GM11168 (cell line): ENCODE measurements around the gene CLDN24.
"Not testable (repeated sequence)": the region's sequence is repeated elsewhere in the genome, so short reads cannot be mapped to it uniquely, and the experiment has no call there.

Source experiments
- in situ Hi-C: fragments of 300-500 bp; cut with MboI; formaldehyde crosslinking; loops from one replicate; pipeline ENCODE4 v1.12.0; 2022; ENCODE audit warnings: low sequenced_read_pairs; ENCODE audit not compliant: unreplicated experiment

Gene CLDN24

DNA sequence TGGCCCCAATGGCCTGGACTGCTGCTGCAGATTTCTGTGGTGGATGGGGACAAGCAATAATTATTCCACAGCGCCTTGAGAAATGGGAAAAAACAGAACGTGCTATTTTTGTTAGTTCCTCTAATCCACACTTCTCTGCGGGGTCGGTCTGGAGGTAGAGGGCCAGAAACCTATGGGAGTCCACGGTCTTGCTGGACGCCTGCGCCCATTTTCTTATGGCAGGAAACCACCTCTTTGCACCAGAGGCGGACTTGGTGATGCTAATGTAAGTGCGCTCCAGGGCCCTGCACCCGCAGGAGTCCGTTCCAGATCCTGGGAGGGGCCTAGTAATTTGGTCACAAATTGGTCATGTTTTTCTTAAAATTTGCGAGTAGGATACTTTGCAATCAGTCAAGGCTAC, 25.9 kb upstream of the CLDN24 start:
- in situ Hi-C loops = no loop called here

- in situ Hi-C loops = no loop called here
Measured at GRCh38 chr4:183347566-183347965, 25.3 kb upstream of the CLDN24 start.

GRCh38 chr4:183347146-183347545, 24.9 kb upstream of the CLDN24 start:
- in situ Hi-C loops = no loop called here

DNA sequence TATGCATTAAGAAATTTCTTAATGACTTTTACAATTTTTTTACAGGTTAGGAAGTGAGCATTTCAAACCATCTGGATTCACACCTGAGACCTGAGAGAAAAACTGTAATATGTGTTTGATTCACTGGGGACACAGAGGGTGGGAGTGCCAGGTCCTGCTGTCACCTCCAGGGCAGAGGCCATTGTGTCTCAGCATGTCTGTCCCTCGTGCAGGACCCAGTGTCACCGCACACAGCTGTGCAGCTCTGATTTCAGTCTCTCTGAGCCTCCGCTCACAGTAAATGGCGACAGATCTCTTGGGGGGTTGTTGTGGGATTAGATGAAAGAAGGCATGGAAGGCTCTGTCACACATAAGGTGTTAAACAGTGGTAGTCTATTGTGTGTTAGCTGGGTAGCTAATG, 23.0 kb upstream of the CLDN24 start:
- in situ Hi-C loops = no loop called here

GRCh38 chr4:183344523-183345255, 22.5 kb upstream of the CLDN24 start:
- in situ Hi-C loops = no loop called here

- in situ Hi-C loops = no loop called here
Measured at GRCh38 chr4:183343730-183344129, 21.5 kb upstream of the CLDN24 start.

- in situ Hi-C loops = no loop called here
Measured at GRCh38 chr4:183342541-183343533, 20.6 kb upstream of the CLDN24 start.

GRCh38 chr4:183337833-183338232, 15.6 kb upstream of the CLDN24 start:
- in situ Hi-C loops = no loop called here

DNA sequence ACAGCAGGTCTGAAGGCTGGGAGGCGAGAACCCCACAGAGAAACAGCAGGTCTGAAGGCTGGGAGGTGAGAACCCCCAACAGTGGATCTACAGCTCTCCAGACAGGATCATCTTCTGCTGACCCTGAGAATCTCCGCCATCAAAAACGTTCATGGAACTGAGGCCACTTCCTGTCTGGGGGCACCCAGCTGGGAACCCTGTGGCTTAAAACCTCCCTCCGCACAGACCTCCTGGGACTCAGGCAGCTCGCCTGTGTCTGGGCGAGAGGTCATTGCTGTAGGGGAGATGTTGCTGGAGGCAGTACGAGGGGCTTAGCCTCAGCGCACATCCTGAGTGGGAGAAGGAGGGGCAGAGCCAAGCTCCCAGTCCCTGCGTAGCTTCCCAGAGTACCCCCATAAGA, 15.1 kb upstream of the CLDN24 start:
- in situ Hi-C loops = no loop called here

DNA sequence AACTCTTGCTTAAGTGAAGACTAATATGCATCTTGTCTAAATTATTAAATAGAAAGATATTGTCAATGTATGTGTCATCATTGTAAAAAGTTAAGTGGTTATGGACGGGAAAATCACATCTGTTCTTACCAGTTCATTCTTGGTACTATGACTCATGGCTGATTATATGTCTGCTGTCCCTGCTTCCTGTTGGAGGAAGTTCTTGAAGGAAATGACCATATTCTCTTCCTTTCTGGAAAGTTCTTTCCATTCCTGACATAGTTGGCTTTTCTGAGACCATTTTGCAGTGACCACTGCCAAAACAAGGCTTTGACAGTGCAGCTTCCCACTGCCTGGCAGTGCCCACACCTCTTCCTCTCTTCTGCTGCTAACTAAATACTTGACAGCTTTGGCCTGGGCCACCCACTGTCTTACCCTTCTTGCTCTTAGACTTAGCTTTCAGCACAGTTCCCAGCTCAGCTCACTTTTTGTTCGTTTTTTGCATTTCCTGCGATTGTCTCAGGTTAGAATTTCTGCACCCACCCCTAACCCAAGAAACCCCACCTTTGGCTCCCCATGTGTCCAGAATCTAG, 13.2 kb upstream of the CLDN24 start:
- in situ Hi-C loops = no loop called here

- in situ Hi-C loops = no loop called here
Measured at GRCh38 chr4:183333983-183334382, 11.8 kb upstream of the CLDN24 start.

GRCh38 chr4:183333202-183333601, 11.0 kb upstream of the CLDN24 start:
- in situ Hi-C loops = no loop called here

GRCh38 chr4:183332447-183332846, 10.2 kb upstream of the CLDN24 start:
- in situ Hi-C loops = no loop called here

DNA sequence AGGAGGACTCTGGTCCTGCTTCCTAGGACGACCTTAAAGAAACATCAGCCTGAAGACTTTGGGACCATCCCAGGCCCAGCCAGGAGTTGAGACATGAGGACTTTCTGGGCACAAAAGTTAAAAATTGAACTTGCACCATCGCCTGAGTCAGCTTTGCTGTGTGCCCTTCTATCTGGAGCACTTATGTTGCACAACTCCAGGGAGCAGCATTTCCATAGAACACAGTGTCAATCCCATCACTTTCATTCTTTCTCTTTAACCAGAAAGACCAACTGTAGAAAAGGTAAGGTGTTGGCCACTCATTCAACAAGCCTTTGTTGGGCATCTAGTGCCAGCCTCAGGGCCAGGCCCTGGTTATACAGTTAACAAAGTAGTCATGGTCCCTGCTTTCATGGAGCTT, 8.6 kb upstream of the CLDN24 start:
- in situ Hi-C loops = no loop called here

DNA sequence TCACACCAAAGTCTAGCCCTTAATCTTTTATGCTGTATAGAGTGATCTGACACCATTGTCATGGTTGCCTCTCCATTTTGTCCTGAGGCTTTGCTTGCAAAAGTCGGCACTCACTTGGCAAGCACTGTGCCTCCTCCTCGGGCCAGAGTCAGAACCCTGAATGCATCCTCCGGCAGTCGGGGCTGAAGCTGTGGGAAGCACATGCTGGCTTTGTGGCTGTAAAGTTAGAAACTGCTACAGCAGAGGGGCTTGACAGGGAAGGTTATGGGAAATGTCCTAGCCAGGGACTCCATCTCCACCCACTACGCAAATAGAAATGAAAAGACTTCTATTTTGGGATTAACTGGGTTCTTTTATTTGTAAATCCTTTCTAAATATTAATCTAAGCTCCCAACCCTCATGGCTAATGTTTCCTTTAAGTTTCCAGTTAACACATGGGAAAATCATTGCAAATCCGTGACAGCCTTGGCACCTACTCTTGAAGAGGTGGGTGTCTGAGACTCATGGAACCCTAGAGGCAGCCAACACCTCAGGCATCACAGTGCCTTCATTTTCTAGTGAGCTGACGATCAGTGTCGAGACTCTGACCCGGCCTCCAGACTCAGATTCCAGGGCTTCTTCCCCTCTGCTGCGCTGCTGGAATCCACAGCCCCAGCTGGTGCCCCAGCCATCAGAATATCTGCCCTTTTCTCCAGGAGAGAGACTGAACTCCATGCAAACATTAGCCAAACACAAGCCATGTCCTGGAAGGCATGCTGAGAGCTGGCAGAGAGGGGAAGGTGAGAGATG, 7.9 kb upstream of the CLDN24 start:
- in situ Hi-C loops = no loop called here

- in situ Hi-C loops = no loop called here
Measured at GRCh38 chr4:183329244-183329643, 7.0 kb upstream of the CLDN24 start.

- in situ Hi-C loops = no loop called here
Measured at GRCh38 chr4:183328832-183329231, 6.6 kb upstream of the CLDN24 start.

- in situ Hi-C loops = no loop called here
Measured at GRCh38 chr4:183327827-183328226, 5.6 kb upstream of the CLDN24 start.

DNA sequence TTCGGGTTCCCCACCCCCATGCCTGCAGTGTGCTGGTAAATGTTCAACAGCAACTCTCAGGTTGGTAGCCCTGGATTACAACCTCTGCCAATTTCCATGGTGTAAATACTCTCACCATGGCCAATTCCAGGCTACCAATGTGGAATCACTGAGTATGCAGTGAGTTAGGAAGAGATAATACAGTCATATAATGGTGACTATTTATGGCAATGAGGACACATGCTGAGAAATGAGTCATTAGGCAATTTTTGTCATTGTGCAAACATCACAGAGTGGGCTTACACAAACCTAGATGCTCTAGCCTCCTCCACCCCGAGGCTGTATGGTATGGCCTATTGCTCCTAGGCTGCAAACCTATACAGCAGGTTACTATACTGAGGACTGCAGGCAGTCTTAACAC, 4.6 kb upstream of the CLDN24 start:
- in situ Hi-C loops = no loop called here

DNA sequence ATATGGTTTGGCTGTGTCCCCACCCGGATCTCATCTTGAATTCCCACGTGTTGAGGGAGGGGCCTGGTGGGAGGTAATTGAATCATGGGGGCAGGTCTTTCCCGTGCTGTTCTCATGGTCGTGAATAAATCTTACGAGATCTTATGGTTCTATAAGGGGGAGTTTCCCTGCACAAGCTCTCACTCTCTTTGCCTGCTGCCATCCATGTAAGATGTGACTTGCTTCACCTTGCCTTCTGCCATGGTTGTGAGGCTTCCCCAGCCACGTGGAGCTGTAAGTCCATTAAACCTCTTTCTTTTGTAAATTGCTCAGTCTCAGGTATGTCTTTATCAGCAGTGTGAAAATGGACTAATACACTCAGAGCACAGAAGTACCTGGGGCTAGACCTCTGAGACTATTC, 4.2 kb upstream of the CLDN24 start:
- in situ Hi-C loops = not testable (repeated sequence)
